HepG2 (cell line): ENCODE results near the gene ARHGAP45. TPM values are rescaled to one million over a fixed set of nuclear protein-coding genes. Genes with fewer than 3 reads are reported as not detected.
A peak's percentile ranks its signal among the peaks of the same experiment; 100 is the strongest.

Source experiments
- FOXP4 ChIP-seq: sonication (generic); formaldehyde crosslinking; IDR thresholded peaks from 2 replicates; pipeline ENCODE4 v1.4.0; 2020; ENCODE audit warnings: missing genetic modification reagents
- GRHL1 ChIP-seq: sonication (generic); formaldehyde crosslinking; conservative IDR thresholded peaks from 2 replicates; pipeline ENCODE4 v1.8.0; 2022; ENCODE audit warnings: missing genetic modification reagents
- NFAT5 ChIP-seq: sonication (generic); formaldehyde crosslinking; IDR thresholded peaks from 2 replicates; pipeline ENCODE4 v1.4.0; 2020; ENCODE audit warnings: missing genetic modification reagents
- ZBTB25 ChIP-seq: IDR thresholded peaks from 2 replicates; pipeline ENCODE4 v1.6.1; 2018; ENCODE audit warnings: missing genetic modification reagents
- ZNF432 ChIP-seq: sonication (generic); formaldehyde crosslinking; IDR thresholded peaks from 2 replicates; pipeline ENCODE4 v1.5.0; 2020; ENCODE audit warnings: missing genetic modification reagents, mild to moderate bottlenecking, borderline replicate concordance
- ZNF709 ChIP-seq: sonication (generic); formaldehyde crosslinking; IDR thresholded peaks from 2 replicates; pipeline ENCODE4 v1.5.0; 2020; ENCODE audit warnings: mild to moderate bottlenecking, missing genetic modification reagents
- ZNF780A ChIP-seq: sonication (generic); formaldehyde crosslinking; IDR thresholded peaks from 2 replicates; pipeline ENCODE4 v1.8.0; 2022; ENCODE audit warnings: mild to moderate bottlenecking, missing genetic modification reagents, moderate library complexity
- polyA plus RNA-seq, 8 experiments: library from polyadenylated mRNA; depleted of rRNA in 3 of 8; stranded (reverse) in 7 of 8; unstranded in 1 of 8; fragments of >200 nt; fragmentation: Illumina TruSeq in 4 of 8; extraction: Trizol in 4 of 8; gene quantifications; 2 replicates each; pipeline versions ENCODE4 v1.2.1 to v1.2.3, GENCODE V29; 2011 to 2016; ENCODE audit warnings: low read depth in 4 of 8, missing spikeins in 1 of 8, mixed read lengths in 1 of 8; ENCODE audit not compliant: insufficient read depth in 1 of 8
- total RNA-seq, 5 experiments: library from RNA; depleted of rRNA; stranded (reverse); fragments of >200 nt; fragmentation: Illumina TruSeq; extraction: Trizol; gene quantifications; 2 replicates each; pipeline ENCODE4 v1.2.3, GENCODE V29; 2016; ENCODE audit warnings: low read depth in 1 of 5
- TF ChIP-seq, protein P1 (sequence below): sonication (generic); formaldehyde crosslinking; IDR thresholded peaks from 2 replicates; pipeline ENCODE4 v1.4.0; 2020; ENCODE audit warnings: missing genetic modification reagents
- TF ChIP-seq, protein P2 (sequence below): sonication (generic); formaldehyde crosslinking; IDR thresholded peaks from 2 replicates; pipeline ENCODE4 v1.5.0; 2020; ENCODE audit warnings: missing genetic modification reagents

ARHGAP45 gene
- total and polyA plus RNA-seq, 2 of the 13 experiments (the other 11 are each of a cell fraction or from before 2014, with no cell fraction given), result 0.84 to 32.0 TPM

DNA sequence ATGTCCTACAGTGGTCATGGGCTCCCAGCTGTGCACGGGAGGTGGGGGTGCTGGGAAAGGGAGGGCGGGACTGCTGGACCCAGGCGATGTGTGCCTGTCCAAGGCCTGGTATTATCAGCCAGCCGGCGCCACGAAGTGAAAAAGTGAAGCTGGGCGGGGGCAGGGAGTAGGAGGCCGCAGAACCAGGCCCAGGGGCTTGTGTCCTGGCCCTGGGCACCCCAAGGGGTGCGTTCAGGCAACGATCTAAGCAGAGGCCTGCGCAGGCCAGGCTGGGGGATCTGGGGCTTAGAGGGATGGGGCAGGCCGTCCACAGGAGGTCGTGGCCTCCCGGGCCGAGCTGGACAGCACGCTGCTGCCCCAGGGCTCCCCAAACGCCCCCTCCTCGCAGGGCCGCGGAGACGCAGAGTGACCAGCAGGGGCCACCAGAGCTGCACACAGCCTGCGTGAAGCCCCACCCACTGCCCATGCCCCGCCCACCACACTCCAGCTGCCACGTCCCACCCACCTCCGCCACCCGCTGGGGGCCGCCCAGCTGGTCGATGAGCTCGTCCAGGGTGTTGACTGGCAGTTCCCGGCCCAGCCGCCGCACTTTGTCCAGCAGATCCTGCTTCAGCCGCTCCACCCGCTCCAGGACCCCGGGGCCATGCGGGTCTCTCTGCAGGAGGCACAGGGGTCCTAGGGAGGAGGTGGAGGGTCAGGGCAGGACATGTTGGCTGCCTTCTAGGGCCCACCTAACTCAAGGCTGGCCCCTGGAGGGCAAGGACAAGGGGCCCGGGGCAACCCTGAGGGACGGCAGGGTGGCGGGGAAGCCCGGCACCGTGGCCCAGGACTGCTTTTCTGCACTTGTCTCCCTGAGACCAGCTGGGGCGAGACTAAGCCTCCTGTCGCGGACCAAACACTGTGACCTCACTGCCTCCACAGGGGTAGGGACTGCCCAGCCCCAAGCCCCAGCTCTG lies 46.3 kb downstream of the ARHGAP45 start (continued):
- TF ChIP-seq NFAT5 (CRISPR knock-in tag) (no peak), ZBTB25 (CRISPR knock-in tag) (peak; percentile 78), ZNF709 (no peak), FOXP4 (CRISPR knock-in tag) (peak; percentile 61), ZNF780A (CRISPR knock-in tag) (no peak), GRHL1 (CRISPR knock-in tag) (no peak), ZNF432 (CRISPR knock-in tag) (no peak)
- TF ChIP-seq, protein P1, sequence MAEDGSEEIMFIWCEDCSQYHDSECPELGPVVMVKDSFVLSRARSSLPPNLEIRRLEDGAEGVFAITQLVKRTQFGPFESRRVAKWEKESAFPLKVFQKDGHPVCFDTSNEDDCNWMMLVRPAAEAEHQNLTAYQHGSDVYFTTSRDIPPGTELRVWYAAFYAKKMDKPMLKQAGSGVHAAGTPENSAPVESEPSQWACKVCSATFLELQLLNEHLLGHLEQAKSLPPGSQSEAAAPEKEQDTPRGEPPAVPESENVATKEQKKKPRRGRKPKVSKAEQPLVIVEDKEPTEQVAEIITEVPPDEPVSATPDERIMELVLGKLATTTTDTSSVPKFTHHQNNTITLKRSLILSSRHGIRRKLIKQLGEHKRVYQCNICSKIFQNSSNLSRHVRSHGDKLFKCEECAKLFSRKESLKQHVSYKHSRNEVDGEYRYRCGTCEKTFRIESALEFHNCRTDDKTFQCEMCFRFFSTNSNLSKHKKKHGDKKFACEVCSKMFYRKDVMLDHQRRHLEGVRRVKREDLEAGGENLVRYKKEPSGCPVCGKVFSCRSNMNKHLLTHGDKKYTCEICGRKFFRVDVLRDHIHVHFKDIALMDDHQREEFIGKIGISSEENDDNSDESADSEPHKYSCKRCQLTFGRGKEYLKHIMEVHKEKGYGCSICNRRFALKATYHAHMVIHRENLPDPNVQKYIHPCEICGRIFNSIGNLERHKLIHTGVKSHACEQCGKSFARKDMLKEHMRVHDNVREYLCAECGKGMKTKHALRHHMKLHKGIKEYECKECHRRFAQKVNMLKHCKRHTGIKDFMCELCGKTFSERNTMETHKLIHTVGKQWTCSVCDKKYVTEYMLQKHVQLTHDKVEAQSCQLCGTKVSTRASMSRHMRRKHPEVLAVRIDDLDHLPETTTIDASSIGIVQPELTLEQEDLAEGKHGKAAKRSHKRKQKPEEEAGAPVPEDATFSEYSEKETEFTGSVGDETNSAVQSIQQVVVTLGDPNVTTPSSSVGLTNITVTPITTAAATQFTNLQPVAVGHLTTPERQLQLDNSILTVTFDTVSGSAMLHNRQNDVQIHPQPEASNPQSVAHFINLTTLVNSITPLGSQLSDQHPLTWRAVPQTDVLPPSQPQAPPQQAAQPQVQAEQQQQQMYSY (CRISPR knock-in tag), result 0 out of 2 replicates have a peak, but pooled peaks have one; percentile 27
- TF ChIP-seq, protein P2, sequence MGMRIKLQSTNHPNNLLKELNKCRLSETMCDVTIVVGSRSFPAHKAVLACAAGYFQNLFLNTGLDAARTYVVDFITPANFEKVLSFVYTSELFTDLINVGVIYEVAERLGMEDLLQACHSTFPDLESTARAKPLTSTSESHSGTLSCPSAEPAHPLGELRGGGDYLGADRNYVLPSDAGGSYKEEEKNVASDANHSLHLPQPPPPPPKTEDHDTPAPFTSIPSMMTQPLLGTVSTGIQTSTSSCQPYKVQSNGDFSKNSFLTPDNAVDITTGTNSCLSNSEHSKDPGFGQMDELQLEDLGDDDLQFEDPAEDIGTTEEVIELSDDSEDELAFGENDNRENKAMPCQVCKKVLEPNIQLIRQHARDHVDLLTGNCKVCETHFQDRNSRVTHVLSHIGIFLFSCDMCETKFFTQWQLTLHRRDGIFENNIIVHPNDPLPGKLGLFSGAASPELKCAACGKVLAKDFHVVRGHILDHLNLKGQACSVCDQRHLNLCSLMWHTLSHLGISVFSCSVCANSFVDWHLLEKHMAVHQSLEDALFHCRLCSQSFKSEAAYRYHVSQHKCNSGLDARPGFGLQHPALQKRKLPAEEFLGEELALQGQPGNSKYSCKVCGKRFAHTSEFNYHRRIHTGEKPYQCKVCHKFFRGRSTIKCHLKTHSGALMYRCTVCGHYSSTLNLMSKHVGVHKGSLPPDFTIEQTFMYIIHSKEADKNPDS, result peak; percentile 71; the same call in 1 of the 2 replicates
